ENCODE measurements around the gene OSTN. TPM values are rescaled to one million over a fixed set of nuclear protein-coding genes. Genes with fewer than 3 reads are reported as not detected.
"Not testable (repeated sequence)": the region's sequence is repeated elsewhere in the genome, so short reads cannot be mapped to it uniquely, and the experiment has no call there.

OSTN gene, protein sequence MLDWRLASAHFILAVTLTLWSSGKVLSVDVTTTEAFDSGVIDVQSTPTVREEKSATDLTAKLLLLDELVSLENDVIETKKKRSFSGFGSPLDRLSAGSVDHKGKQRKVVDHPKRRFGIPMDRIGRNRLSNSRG
- 0.06 TPM in 1 of 2 replicates, not detected in the other for total RNA-seq (2014; rRNA removed)
- not detected for polyA plus RNA-seq (2012)

DNA sequence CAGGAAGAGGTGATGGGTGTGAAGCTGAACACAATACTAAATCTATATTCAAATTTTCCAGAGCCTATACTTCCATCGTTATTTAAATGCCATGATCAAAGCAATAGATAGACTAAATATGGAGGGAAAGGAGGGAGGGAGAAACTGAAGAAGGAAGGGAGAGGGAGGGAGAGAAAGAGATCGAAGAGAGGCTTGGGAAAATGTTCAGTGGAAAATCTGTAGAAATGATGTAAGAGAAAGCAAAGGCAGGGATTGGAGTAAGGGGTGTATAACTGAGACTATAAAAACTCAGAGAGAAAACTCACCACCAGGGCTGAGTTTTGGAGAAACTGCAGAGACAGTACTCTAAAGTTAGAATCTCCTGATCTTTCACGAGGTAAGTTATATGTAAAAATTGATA is at the start of gene OSTN:
Gene OSTN, plus strand, starts transcription at position 310 of the 400 bp plus-strand sequence. CDS start 13,292 bp downstream, outside the sequence.
- no peak for DNase-seq (ENCODE audit: low read depth)

DNA sequence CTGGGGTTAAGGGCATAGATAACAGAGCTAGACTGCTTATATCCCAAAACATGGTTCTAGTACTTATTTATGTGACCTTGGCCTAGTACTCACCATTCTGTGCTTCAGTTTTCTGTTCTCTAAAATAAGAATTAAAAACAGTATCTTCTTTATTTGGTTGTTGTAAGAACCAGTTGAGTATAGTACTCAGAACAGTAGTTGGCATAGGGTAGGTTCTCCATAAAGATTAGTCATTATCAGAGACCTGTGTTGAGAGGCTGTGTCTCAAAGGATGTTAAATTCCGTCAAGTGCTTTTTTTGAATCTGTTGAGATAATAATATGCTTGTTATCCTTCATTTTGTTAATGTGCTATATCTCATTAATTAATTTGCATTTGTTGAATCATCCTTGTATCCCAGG is 47.4 kb upstream of the OSTN start:
- no peak for DNase-seq (ENCODE audit: low read depth)

DNA sequence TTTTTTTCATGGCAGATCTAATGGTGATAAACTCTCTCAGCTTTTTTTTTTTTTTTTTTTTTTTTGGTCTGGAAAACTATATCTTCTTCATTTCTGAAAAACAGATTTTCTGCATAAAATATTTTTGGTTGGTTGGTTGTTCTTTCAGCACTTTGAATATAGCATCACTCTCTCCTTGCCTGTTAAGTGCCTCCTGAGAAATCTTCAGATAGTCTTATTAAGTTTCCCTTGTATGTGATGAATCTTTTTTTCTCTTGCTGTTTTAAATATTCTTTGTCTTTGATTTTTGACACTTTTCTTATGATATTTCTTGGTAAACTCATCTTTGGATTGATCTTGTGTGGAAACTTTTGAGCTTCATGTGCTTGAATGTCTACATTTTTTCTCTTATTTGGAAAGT is 44.2 kb upstream of the OSTN start:
- no peak for DNase-seq (ENCODE audit: low read depth)

DNA sequence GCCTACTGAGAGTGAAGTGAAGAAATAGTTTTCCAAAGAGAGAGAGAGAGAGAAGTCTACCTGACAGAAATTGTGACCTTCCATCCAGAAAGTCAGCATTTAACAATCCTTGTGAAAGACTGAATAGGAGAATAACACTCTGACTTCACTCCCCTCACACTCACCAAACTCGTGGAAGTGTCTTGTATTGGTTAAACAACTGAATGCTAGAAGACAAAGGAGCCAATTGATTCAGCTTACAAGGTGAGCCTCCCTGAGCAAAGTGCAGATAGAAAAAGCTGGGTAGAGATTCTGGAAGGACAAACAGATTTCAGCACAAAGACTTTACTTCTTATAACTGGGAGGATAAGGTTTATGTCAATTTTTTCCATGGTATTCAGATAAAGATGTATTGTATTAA is 40.8 kb upstream of the OSTN start:
- DNase-seq (ENCODE audit: low read depth), result no peak

DNA sequence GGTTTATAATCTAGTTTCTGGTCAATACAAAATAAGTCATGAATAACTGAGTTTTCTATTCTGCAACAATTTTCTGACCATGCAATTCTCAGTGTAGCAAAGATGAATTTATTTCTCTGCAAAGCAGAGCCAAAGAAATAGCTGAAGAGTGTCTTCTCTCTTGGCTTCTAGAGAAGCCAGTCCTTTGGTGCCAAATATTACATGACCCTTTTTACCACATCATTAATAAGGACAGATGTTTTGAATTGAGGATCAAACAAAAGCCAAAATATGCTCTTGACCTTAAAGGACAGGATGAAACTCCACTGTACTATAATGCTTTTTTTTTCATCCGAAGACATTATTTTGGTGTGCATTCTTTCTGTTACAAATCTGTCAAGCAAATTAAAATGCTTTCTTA is 40.2 kb upstream of the OSTN start:
- no peak for DNase-seq (ENCODE audit: low read depth)

DNA sequence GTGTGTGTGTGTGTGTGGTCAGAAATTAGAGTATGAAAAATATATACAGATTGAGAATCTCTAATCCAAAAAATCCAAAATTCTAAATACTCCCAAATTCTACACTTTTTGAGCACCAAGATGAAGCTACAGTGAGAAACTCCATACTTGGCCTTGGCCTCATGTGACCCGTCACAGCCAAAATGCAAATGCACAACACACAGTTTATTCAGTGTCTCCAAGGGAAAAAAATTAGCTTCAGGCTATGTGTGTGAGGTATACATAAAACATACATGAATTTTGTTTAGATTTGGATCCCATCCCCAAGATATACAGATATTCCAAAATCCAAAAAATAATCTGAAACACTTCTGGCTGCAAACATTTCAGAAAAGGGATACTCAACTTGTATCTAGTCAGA is 33.2 kb upstream of the OSTN start:
- no peak for DNase-seq (ENCODE audit: low read depth)

DNA sequence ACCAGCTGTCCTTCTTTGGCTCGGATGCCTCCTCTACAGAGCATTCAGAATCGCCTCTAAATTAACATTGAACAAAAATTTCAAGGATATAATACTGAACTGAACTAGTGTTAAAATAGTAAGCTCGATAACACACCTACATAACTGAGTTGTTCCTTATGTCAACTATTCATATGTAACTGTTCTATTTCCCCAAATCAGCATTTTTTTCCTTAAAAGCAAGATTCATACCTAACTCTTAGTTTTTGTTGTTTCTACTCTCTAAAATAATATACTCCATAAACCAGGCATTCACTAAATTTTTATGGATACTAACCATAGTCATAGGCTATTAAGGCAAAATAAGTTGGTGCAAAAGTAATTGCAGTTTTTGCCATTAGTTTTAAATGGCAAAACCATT is 32.7 kb upstream of the OSTN start:
- DNase-seq (ENCODE audit: low read depth), result no peak

DNA sequence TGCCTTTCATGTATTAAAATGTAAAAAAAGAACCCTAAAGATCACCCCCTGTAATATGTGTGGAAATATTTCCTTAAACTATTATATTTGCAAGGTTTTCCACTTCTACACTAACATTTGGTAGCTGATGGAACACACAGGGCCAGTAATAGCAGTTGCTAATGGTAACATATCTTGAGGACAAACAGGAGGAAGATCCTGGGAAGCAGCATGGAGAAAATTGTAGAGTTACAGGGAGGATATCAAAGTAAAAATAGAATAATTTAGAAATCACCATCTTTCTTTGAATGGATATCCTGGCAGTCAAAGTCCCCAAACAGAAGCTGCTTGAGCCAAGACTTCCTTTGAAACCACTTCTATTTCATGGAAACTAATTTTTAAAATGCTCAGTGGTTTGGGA is 29.5 kb upstream of the OSTN start:
- DNase-seq (ENCODE audit: low read depth), result no peak

DNA sequence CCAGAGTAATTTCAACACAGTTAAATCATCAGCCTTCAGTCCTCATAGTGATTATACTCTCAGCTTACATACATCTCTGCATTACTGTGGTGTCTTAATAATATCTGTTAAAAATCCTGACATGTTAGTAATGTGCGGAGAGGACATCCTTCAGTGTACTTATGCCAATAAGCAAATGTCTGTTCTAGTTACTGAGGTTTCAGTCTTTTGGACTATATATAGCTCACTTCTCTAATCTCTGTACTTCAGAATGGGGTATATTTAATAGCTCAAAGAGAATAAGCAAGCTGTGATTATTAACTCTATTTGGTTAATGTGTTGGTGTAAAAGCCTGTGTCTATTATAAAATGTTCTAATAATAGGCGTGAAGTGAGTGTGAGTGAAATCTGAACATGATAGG is 28.9 kb upstream of the OSTN start:
- DNase-seq (ENCODE audit: low read depth), result no peak

DNA sequence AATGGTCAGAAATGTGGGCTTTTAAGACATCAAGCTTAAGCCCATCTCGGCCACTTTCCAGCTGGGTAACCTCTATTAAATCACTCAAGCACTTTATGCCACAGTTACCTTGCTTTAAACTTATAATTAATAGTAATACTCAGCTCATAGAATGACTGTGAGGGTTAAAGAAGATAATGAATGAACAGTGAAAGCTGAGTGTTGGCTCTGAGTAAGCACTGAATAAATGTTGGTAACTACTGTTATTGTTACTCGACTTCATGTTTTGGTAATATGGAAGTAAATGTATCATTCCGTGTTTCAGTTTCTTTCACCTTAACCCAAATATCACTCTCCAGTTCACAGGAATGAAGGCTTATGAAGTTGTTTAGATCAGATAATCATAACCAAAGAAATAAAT is 23.9 kb upstream of the OSTN start:
- no peak for DNase-seq (ENCODE audit: low read depth)

DNA sequence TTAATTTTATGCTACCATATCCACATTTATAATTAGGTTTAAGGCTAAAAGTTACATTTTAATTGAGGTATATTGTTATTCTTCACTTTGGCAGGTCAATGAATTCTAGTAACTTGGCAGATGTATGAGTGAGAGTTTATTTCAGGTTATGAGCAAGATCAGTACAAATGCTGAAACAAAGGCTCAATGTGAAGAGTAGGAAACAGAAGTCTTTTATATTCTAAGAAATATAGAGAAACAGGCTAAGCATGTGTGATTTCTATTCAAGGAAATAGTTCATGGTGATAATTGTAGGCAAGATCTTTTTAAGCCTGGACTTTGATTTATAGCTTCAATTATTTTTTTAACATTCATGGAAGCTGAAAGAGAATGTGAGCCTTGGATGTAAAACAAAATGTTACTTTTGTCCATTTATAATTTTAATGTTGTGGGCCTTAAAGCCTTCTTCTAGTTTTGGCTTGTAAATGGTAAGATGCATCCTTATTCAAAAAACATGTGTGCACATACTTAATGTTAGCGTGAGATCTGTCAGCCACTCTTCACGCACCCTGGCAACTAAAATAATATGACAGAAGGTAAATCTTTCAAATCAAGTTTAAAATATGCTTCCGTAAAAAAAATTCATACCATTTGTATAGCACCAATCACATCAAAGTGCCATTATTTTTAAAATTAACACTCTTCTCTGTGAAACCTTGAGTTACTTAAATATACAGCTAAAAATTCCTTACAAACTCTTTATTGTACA is 22.8 kb upstream of the OSTN start:
- no peak for DNase-seq (ENCODE audit: low read depth)

DNA sequence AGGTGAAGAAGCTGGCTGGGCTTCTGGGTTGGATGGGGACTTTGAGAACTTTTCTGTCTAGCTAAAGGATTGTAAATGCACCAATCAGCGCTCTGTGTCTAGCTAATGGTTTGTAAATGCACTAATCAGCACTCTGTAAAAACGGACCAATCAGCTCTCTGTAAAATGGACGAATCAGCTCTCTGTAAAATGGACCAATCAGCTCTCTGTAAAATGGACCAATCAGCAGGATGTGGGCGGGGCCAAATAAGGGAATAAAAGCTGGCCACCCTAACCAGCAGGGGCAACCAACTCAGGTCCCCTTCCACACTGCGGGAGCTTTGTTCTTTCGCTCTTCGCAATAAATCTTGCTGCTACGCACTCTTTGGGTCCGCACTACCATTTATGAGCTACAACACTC is 13.7 kb upstream of the OSTN start:
- DNase-seq (ENCODE audit: low read depth), result not testable (repeated sequence)

DNA sequence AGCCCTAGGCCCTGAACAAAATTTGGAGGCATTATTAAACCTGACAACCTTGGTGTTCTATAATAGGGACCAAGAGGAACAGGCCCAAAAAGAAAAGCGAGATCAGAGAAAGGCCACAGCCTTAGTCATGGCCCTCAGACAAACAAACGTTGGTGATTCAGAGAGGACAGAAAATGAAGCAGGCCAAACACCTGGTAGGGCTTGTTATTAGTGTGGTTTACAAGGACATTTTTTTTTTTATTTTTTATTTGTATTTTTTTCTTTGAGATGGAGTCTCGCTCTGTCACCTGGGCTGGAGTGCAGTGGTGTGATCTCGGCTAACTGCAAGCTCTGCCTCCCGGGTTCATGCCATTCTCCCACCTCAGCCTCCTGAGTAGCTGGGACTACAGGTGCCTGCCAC is 10.8 kb upstream of the OSTN start:
- peak; percentile 68 for DNase-seq (ENCODE audit: low read depth)

DNA sequence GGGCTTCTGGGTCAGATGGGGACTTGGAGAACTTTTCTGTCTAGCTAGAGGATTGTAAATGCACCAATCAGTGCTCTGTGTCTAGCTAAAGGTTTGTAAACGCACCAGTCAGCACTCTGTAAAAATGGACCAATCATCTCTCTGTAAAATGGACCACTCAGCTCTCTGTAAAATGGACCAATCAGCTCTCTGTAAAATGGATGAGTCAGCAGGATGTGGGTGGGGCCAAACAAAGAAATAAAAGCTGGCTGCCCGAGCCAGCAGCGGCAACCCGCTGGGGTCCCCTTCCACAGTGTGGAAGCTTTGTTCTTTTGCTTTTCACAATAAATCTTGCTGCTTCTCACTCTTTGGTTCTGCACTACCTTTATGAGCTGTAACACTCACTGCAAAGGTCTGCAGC is 6.8 kb upstream of the OSTN start:
- not testable (repeated sequence) for DNase-seq (ENCODE audit: low read depth)

DNA sequence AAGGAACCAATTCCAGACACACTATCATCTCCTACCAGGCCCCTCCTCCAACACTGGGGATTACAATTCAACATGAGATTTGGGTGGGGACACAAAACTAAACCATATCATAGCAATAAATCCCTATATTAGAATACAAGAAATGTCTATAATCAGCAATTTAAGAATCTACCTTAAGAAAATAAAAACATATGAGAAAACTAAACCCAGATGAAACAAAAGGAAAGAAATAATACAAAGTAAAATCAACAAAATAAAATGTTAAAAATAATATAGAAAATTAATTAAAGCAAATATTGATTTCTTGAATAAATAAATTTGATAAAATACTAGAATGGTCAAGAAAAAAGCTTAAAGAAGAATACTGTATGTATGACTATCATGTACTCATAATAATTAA is 6.1 kb upstream of the OSTN start:
- DNase-seq (ENCODE audit: low read depth), result no peak

DNA sequence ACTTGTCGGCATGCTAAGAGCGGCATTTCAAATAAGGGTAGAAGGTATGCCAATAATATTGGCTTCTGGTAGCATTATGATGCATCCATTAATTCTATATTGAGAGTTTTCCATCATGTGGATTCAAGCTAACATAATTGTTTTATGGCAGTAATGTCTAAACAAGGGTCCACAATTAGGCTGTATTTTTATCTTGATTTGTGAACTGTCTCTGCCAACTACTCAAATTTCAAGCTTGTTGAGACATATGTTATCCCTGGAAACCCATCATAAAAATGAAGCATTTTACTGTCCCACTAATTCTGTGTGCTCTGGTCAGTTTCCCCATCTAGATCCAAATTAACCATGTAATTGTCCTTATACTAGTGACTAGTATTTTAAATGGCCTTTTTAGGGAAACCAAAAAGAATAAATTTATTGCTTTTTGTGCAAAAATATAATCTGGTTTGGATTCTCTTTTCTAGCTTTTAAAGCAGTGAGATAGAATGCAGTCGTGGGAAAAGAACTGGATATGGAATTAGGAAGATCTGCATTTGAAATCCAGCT is 1.2 kb upstream of the OSTN start:
- no peak for DNase-seq (ENCODE audit: low read depth)

DNA sequence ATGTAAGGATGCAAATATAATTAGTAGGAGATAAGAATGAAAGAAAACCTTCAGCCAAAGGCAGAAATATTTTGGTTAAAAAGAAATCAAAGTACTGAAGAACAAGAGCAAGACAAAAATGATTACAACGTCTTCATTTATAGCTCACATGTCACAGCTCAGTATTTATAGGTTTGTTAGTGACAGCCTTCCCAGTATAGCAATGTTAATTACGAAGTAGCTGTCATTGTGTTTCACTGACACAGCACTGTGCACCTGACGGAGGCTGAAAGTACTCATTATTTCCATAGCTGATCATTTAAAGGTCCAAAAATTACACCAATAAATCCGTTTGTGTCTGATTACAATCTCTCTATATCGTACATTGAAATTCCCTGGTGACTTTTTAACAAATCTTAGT is 561 bp upstream of the OSTN start:
- DNase-seq (ENCODE audit: low read depth), result no peak

DNA sequence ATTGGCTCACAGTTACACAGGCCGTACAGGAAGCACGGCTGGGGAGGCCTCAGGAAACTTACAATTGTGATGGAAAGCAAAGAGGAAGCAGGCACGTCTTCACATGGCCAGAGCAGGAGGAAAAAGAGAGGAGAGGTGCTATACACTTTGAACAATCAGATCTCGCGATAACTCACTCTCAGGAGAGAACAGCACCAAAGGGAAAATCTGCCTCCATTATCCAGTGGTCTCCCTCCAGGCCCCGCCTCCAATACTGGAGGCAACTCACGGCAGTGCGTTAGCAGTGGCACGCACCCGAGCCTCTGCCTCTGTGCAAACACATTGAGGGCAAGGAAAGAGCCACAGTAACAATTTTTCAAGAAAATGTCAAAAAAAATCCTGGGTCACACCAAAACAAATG is 11.0 kb downstream of the OSTN start:
- DNase-seq (ENCODE audit: low read depth), result no peak

DNA sequence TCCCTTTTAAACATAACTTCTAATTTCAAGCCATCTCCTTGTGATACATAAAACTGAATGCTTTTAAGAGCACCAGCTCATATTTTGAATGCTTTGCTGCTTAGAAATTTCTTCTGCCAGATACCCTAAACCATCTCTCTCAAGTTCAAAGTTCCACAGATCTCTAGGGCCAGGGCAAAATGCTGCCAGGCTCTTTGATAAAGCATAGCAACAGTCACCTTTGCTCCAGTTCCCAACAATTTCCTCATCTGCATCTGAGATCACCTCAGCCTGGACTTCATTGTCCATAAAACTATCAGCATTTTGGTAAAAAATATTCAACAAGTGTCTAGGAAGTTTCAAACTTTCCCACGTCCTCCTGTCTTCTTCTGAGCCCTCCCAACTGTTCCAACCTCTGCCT is 17.5 kb downstream of the OSTN start:
- DNase-seq (ENCODE audit: low read depth), result no peak

DNA sequence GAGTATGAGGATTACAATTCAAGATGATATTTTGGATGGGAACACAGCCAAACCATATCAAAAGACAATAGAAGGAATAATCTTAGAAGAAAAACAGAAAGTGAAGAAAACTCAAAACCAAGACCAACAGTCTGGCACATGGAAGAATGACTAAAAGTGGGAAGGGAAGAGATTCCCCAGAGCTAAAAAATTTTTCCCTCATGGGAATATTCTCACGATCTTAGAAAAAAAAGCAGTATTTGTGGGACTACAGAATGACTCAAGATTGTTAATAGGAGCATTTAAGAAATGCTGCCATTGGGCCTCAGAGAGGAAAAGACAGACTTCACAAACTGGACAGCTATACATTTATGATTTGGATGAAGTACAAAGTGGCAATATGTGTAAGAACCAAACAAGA is 18.3 kb downstream of the OSTN start:
- peak; percentile 73 for DNase-seq (ENCODE audit: low read depth)

DNA sequence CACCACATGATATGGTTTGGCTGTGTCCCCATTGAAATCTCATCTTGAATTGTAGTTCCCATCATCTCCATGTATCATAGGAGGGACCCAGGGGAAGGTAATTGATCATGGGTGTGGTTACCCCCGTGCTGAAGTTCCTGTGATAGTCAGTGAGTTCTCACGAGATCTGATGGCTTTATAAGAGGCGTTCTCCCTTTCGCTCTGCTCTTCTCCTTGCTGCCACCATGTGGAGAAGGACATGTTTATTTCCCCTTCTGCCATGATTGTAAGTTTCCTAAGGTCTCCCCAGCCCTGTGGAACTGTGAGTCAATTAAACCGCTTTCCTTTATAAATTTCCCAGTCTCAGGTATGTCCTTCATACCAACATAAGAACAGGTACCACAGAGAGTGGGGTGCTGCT is 21.9 kb downstream of the OSTN start:
- DNase-seq (ENCODE audit: low read depth), result peak; percentile 26

DNA sequence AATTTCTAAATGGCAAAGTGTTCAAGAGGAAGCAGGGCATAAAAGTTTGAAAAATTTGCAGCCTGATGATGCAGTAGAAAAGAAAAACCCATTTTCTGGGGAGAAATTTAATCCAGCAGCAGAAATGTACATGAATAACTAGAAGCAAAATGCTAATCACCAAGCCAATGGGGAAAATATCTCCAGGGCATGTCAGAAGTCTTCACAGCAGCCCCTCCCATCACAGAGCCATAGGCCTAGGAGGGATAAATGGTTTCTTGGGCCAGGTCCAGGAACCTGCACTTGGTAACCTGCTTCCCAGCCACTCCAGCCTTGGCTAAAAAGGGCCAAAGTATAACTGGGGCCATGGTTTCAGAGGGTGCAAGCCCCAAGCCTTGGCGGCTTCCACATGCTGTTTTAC is 22.6 kb downstream of the OSTN start:
- DNase-seq (ENCODE audit: low read depth), result no peak

DNA sequence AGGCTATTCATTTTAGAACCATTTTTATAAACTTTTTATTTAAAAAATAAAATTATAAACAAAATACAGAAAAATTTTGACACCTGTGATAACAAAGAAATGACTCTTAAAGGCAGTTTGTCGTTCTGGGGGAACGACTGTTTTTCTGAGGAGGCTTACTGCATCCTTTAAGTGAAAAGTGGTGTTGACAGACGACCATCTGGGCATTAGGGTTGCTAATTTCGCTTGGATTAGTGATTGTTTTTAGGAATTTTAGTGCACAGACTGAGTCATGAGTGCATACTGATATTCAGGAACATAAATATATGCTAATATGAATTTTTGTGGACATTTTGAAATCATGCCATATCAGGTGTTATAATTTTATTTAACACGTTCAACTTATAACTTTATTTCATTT is 28.5 kb downstream of the OSTN start:
- no peak for DNase-seq (ENCODE audit: low read depth)
